ENCODE measurements around the gene LMO3.

Gene LMO3

GRCh38 chr12:16626991-16627390 is 21.0 kb upstream of the LMO3 start:
- Histone ChIP-seq H2AFZ (ENCODE audit: low read depth, low read length, severe bottlenecking) (no peak overlapping the region), H3K9me3 (ENCODE audit: insufficient read depth, low read length) (no peaks in the 10 kb centered on the region), H3F3A (ENCODE audit: insufficient read depth) (no peaks in the 10 kb centered on the region), H3K4me2 (ENCODE audit: low read depth, low read length, poor library complexity, severe bottlenecking) (no peak overlapping the region), H3K9me2 (replicated peaks; ENCODE audit: insufficient read depth, low read length) (no peaks in the 10 kb centered on the region), H3K36me3 (ENCODE audit: low read length) (no peaks in the 10 kb centered on the region), H3K9ac (ENCODE audit: low read length) (no peak overlapping the region), H3K79me2 (ENCODE audit: insufficient read depth, low read length) (no peaks in the 10 kb centered on the region), H3K4me3 (ENCODE audit: insufficient read depth, low read length, poor library complexity, severe bottlenecking) (no peak overlapping the region), H3K27me3 (ENCODE audit: low read length) (no peaks in the 10 kb centered on the region), H4K20me1 (ENCODE audit: low read depth, low read length) (no peaks in the 10 kb centered on the region), H3K27ac (ENCODE audit: low read depth, low read length) (no peak overlapping the region)
- TF ChIP-seq, protein P1, sequence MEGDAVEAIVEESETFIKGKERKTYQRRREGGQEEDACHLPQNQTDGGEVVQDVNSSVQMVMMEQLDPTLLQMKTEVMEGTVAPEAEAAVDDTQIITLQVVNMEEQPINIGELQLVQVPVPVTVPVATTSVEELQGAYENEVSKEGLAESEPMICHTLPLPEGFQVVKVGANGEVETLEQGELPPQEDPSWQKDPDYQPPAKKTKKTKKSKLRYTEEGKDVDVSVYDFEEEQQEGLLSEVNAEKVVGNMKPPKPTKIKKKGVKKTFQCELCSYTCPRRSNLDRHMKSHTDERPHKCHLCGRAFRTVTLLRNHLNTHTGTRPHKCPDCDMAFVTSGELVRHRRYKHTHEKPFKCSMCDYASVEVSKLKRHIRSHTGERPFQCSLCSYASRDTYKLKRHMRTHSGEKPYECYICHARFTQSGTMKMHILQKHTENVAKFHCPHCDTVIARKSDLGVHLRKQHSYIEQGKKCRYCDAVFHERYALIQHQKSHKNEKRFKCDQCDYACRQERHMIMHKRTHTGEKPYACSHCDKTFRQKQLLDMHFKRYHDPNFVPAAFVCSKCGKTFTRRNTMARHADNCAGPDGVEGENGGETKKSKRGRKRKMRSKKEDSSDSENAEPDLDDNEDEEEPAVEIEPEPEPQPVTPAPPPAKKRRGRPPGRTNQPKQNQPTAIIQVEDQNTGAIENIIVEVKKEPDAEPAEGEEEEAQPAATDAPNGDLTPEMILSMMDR (IDR thresholded peaks at IDR 0.05; ENCODE audit: insufficient read depth, low read length, poor library complexity, severe bottlenecking) = no peak
- no peak for TF ChIP-seq EZH2phosphoT487 (conservative IDR thresholded peaks at IDR 0.05; ENCODE audit: low read length)

- Histone ChIP-seq H3K9me2 (replicated peaks; ENCODE audit: insufficient read depth, low read length) (no peaks in the 10 kb centered on the region), H3K4me3 (ENCODE audit: insufficient read depth, low read length, poor library complexity, severe bottlenecking) (no peak overlapping the region), H3K9me3 (ENCODE audit: insufficient read depth, low read length) (peaks cover 5% of the 10 kb centered on the region; the same call in 1 of the 2 replicates), H3F3A (ENCODE audit: insufficient read depth) (no peaks in the 10 kb centered on the region), H3K27ac (ENCODE audit: low read depth, low read length) (no peak overlapping the region), H3K9ac (ENCODE audit: low read length) (no peak overlapping the region), H2AFZ (ENCODE audit: low read depth, low read length, severe bottlenecking) (no peak overlapping the region), H3K27me3 (ENCODE audit: low read length) (no peaks in the 10 kb centered on the region), H3K36me3 (ENCODE audit: low read length) (no peaks in the 10 kb centered on the region), H3K79me2 (ENCODE audit: insufficient read depth, low read length) (no peaks in the 10 kb centered on the region), H4K20me1 (ENCODE audit: low read depth, low read length) (no peaks in the 10 kb centered on the region), H3K4me2 (ENCODE audit: low read depth, low read length, poor library complexity, severe bottlenecking) (no peak overlapping the region)
- TF ChIP-seq, protein P1 (IDR thresholded peaks at IDR 0.05; ENCODE audit: insufficient read depth, low read length, poor library complexity, severe bottlenecking) = no peak
- no peak for TF ChIP-seq EZH2phosphoT487 (conservative IDR thresholded peaks at IDR 0.05; ENCODE audit: low read length)
These were observed 16.4 kb upstream of the LMO3 start for GRCh38 chr12:16622338-16622737.

DNA sequence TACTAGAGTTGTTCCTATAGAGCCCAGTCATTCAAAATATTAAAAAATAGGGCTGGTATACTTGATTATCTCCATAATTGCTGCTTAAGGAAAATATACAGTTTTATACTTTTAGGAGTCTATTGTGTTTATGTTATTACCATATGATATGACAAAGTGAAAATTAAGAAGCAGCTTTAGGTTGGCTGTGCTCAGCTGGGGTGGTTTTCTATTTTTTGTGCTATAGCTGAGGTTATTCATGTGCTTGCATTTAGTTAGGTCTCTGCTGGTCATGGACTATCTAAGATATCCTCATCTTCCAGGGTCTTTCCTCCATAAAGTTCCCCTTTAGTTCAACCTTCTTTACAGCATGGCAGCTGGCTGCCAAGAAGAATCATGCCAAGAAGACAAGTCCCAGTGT is 13.6 kb upstream of the LMO3 start:
- Histone ChIP-seq H3K27ac (ENCODE audit: low read depth, low read length) (no peak overlapping the region), H3F3A (ENCODE audit: insufficient read depth) (no peaks in the 10 kb centered on the region), H4K20me1 (ENCODE audit: low read depth, low read length) (no peaks in the 10 kb centered on the region), H3K9me3 (ENCODE audit: insufficient read depth, low read length) (peaks cover 5% of the 10 kb centered on the region; the same call in 1 of the 2 replicates), H3K79me2 (ENCODE audit: insufficient read depth, low read length) (no peaks in the 10 kb centered on the region), H3K27me3 (ENCODE audit: low read length) (no peaks in the 10 kb centered on the region), H2AFZ (ENCODE audit: low read depth, low read length, severe bottlenecking) (no peak overlapping the region), H3K4me2 (ENCODE audit: low read depth, low read length, poor library complexity, severe bottlenecking) (no peak overlapping the region), H3K36me3 (ENCODE audit: low read length) (no peaks in the 10 kb centered on the region), H3K9me2 (replicated peaks; ENCODE audit: insufficient read depth, low read length) (no peaks in the 10 kb centered on the region), H3K4me3 (ENCODE audit: insufficient read depth, low read length, poor library complexity, severe bottlenecking) (no peak overlapping the region), H3K9ac (ENCODE audit: low read length) (no peak overlapping the region)
- TF ChIP-seq, protein P1 (IDR thresholded peaks at IDR 0.05; ENCODE audit: insufficient read depth, low read length, poor library complexity, severe bottlenecking) = no peak
- TF ChIP-seq EZH2phosphoT487 (conservative IDR thresholded peaks at IDR 0.05; ENCODE audit: low read length) = no peak

Data from SU-DHL-6 (cell line).